GM12878 (cell line): ENCODE data around the gene OPCML. TPM values are rescaled to one million over a fixed set of nuclear protein-coding genes. Genes with fewer than 3 reads are reported as not detected.

Experiments
- ATAC-seq: fragments of 200-7000 bp; cut with Tn5 transposase; 3 replicates; pipeline ENCODE4 v1.9.1; 2020; ENCODE audit warnings: mild to moderate bottlenecking, moderate library complexity
- BruUV-seq: library from RNA; stranded (reverse); fragments of 400-500 nt; replicated peaks from 2 replicates; lab custom pipeline; 2021; lab: Mats Ljungman, UMichigan
- CTCF ChIA-PET: fragments of 300-600 bp; sonication (Branson Sonifier 250); formaldehyde crosslinking; extraction: SDS; loops from one replicate; lab custom pipeline; 2021; ENCODE audit warnings: inconsistent platforms; lab: Yijun Ruan, JAX
- POLR2A ChIA-PET: fragments of 350-600 bp; formaldehyde crosslinking; extraction: SDS; loops from one replicate; lab custom pipeline; 2021; ENCODE audit warnings: inconsistent platforms; lab: Charles Lee
- RAD21 ChIA-PET: fragments of 300-600 bp; sonication (Branson Sonifier 250); formaldehyde crosslinking; loops from one replicate; lab custom pipeline; 2023; ENCODE audit warnings: antibody characterized with exemption; ENCODE audit not compliant: unreplicated experiment; lab: Charles Lee
- SMC1A ChIA-PET: fragments of 300-600 bp; sonication (Branson Sonifier 250); formaldehyde crosslinking; loops from one replicate; lab custom pipeline; 2023; ENCODE audit not compliant: unreplicated experiment, uncharacterized antibody; lab: Charles Lee
- DNase-seq: peaks from one replicate; pipeline ENCODE4 v3.0.0-alpha.2; 2011; ENCODE audit warnings: low read depth, low spot score
- FAIRE-seq: peaks from 3 replicates; lab custom pipeline; 2011; peaks lifted over from hg19 to GRCh38; lab: Jason Lieb, UNC
- H2AFZ ChIP-seq: 2 replicates; pipeline ENCODE4 v1.6.0; 2011; ENCODE audit warnings: low read depth, low read length, control low read depth; ENCODE audit not compliant: control insufficient read depth
- H3K27ac ChIP-seq: 2 replicates; pipeline ENCODE4 v1.5.1; 2011; ENCODE audit warnings: control low read depth; ENCODE audit not compliant: control insufficient read depth, insufficient read depth
- H3K27me3 ChIP-seq, 2 experiments: replicated peaks in 1 of 2; 2 replicates each; pipeline versions ENCODE4 v1.6.0 to v1.6.1; 2011; ENCODE audit warnings: low read length in 1 of 2; ENCODE audit not compliant: control insufficient read depth in 2 of 2, insufficient read depth in 2 of 2
- H3K36me3 ChIP-seq, 2 experiments: 2 replicates each; pipeline ENCODE4 v1.5.1; 2011; ENCODE audit warnings: low read length in 1 of 2; ENCODE audit not compliant: control insufficient read depth in 2 of 2, insufficient read depth in 2 of 2
- H3K4me1 ChIP-seq: 2 replicates; pipeline ENCODE4 v1.6.1; 2011; ENCODE audit warnings: mild to moderate bottlenecking, low read length, moderate library complexity, mixed read lengths; ENCODE audit not compliant: control insufficient read depth, insufficient read depth
- H3K4me2 ChIP-seq: 2 replicates; pipeline ENCODE4 v1.6.0; 2011; ENCODE audit warnings: control low read depth; ENCODE audit not compliant: control insufficient read depth, insufficient read depth
- H3K4me3 ChIP-seq: fragments of 200-600 bp; sonication (generic); 2 replicates; pipeline ENCODE4 v1.5.1; 2016
- H3K79me2 ChIP-seq: 2 replicates; pipeline ENCODE4 v1.6.0; 2011; ENCODE audit warnings: low read length; ENCODE audit not compliant: control insufficient read depth, insufficient read depth
- H3K9ac ChIP-seq: 2 replicates; pipeline ENCODE4 v1.8.0; 2011; ENCODE audit warnings: low read length, control low read depth, mixed read lengths; ENCODE audit not compliant: control insufficient read depth, insufficient read depth
- H3K9me3 ChIP-seq: replicated peaks from 3 replicates; pipeline ENCODE4 v1.5.1; 2011; ENCODE audit warnings: mild to moderate bottlenecking, low read length; ENCODE audit not compliant: control insufficient read depth, insufficient read depth
- H4K20me1 ChIP-seq: 2 replicates; pipeline ENCODE4 v1.6.0; 2011; ENCODE audit not compliant: control insufficient read depth, insufficient read depth
- ASH2L ChIP-seq: fragments of 300-600, 200-600 bp; sonication (generic); IDR thresholded peaks from 2 replicates; pipeline ENCODE4 v1.6.1; 2017; ENCODE audit warnings: low read depth, mild to moderate bottlenecking, borderline replicate concordance
- BRCA1 ChIP-seq: IDR thresholded peaks from 2 replicates; pipeline ENCODE4 v1.6.1; 2011; ENCODE audit warnings: low read depth, low read length, improper control_type of control experiment
- EED ChIP-seq: sonication (generic); IDR thresholded peaks from 2 replicates; pipeline ENCODE4 v1.6.1; 2016; ENCODE audit warnings: antibody characterized with exemption, low read depth
- FOXM1 ChIP-seq: IDR thresholded peaks from 2 replicates; pipeline ENCODE4 v1.6.1; 2012; ENCODE audit warnings: low read depth, mild to moderate bottlenecking, inconsistent platforms, low read length, moderate library complexity
- GABPA ChIP-seq: IDR thresholded peaks from 2 replicates; pipeline ENCODE4 v1.6.1; 2014; ENCODE audit warnings: antibody characterized with exemption, low read depth, mild to moderate bottlenecking, inconsistent platforms
- MEF2A ChIP-seq: IDR thresholded peaks from 2 replicates; pipeline ENCODE4 v1.6.1; 2011; ENCODE audit warnings: low read depth, mild to moderate bottlenecking, low read length, moderate library complexity; ENCODE audit not compliant: insufficient read depth
- SREBF1 ChIP-seq: IDR thresholded peaks from 2 replicates; pipeline ENCODE4 v1.6.1; 2012; ENCODE audit warnings: mild to moderate bottlenecking, low read length
- YBX1 ChIP-seq: fragments of 450-650 bp; IDR thresholded peaks from 2 replicates; pipeline ENCODE4 v1.6.1; 2016; ENCODE audit warnings: antibody characterized with exemption
- ZSCAN29 ChIP-seq: fragments of 450-650 bp; IDR thresholded peaks from 2 replicates; pipeline ENCODE4 v1.6.1; 2017; ENCODE audit warnings: mild to moderate bottlenecking, moderate library complexity
- WGBS: methylation state at CpG from one replicate; pipeline ENCODE4 v1.1.6; 2016; ENCODE audit warnings: low lambda C conversion rate; ENCODE audit not compliant: insufficient replicate concordance, insufficient coverage; ENCODE audit errors: missing lambda C conversion rate; 5-methylcytosine and 5-hydroxymethylcytosine counted together
- in situ Hi-C: fragments of 300-500 bp; cut with MboI; formaldehyde crosslinking; loops from 9 replicates; pipeline ENCODE4 v1.14.3; 2018; ENCODE audit warnings: mixed read lengths
- intact Hi-C: fragments of 100-400 bp; cut with micrococcal nuclease; formaldehyde crosslinking; loops from one replicate; pipeline ENCODE4 v1.14.2; 2022; ENCODE audit not compliant: unreplicated experiment
- polyA plus RNA-seq, 11 experiments: library from polyadenylated mRNA; depleted of rRNA in 4 of 11; unstranded in 6 of 11; stranded (reverse) in 5 of 11; fragments of >200 nt; fragmentation: Nextera tagmentation in 4 of 11; fragmentation: Illumina TruSeq in 1 of 11; extraction: Ambion mirVana in 4 of 11; extraction: Trizol in 1 of 11; gene quantifications; 1 replicate in 1 of 11; 2 replicates in 10 of 11; pipeline versions ENCODE4 v1.2.1 to v1.2.3, GENCODE V29; 2011 to 2016; ENCODE audit warnings: inconsistent platforms in 2 of 11, missing spikeins in 2 of 11, low read depth in 1 of 11
- total RNA-seq, 4 experiments: library from RNA; depleted of rRNA in 3 of 4; stranded (reverse); fragments of >200 nt in 3 of 4; fragmentation: Illumina TruSeq in 1 of 4; extraction: Trizol in 1 of 4; gene quantifications; 2 replicates each; pipeline versions ENCODE4 v1.2.1 to v1.2.3, GENCODE V29; 2013 to 2021
- TF ChIP-seq, protein P1 (sequence below): fragments of 450-650 bp; IDR thresholded peaks from 2 replicates; pipeline ENCODE4 v1.6.1; 2017; ENCODE audit warnings: mild to moderate bottlenecking, moderate library complexity
- TF ChIP-seq, protein P2 (sequence below): fragments of 150-350 bp; IDR thresholded peaks from 2 replicates; pipeline ENCODE4 v1.6.1; 2016; ENCODE audit warnings: low read depth, low read length

Gene OPCML
- total and polyA plus RNA-seq, 10 of the 15 experiments (the other 5 are each of a cell fraction or from before 2014, with no cell fraction given) = 0.84 TPM; not detected in 9

DNA sequence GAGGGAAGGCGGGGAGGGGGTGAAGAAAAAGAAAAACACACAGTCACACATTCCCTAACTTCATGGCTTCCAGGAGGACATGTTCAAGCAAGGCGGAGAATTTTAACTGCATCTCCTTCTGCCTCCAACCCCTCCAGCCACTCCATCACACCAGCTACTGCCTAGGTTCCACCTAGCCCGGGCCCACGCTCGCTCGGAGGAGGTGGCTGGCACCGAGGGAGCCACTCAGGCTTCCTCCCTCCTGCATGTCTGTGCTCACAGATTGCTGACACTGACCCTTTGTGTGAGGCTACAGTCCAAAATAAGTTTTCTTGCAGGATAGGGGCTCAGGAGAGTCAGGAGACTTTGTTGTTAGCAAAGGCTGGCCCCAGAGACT, 9.4 kb upstream of the OPCML start:
- POLR2A ChIA-PET = no interaction called here
- FAIRE-seq (no peak), DNase-seq (no peak), ATAC-seq (no peak)
- no peaks in the 10 kb centered on the region for H3K9me3 ChIP-seq
- no peak overlapping the region for H3K27ac ChIP-seq
- in situ Hi-C loops = no loop called here
- H3K36me3 ChIP-seq = no peaks in the 10 kb centered on the region
- H3K4me2 ChIP-seq = no peak overlapping the region
- H2AFZ ChIP-seq = no peak overlapping the region
- 0% methylated on average over 7 of the region's 7 CpGs for WGBS
- CTCF ChIA-PET = no interaction called here
- H3K79me2 ChIP-seq = no peaks in the 10 kb centered on the region
- RAD21 ChIA-PET = no interaction called here
- no TSS peak for BruUV-seq
- no peak overlapping the region for H3K4me3 ChIP-seq
- no peaks in the 10 kb centered on the region; the same call in 1 of the 2 replicates for H3K4me1 ChIP-seq
- no peaks in the 10 kb centered on the region for H4K20me1 ChIP-seq
- H3K27me3 ChIP-seq = no peaks in the 10 kb centered on the region
- no peak overlapping the region for H3K9ac ChIP-seq
- no peak for TF ChIP-seq BRCA1
- TF ChIP-seq MEF2A = no peak
- TF ChIP-seq EED = no peak
- TF ChIP-seq YBX1 = no peak
- no peak for TF ChIP-seq FOXM1
- TF ChIP-seq, all 136 proteins: peak for 0
- SMC1A ChIA-PET = no interaction called here
- intact Hi-C loops = no loop called here

DNA sequence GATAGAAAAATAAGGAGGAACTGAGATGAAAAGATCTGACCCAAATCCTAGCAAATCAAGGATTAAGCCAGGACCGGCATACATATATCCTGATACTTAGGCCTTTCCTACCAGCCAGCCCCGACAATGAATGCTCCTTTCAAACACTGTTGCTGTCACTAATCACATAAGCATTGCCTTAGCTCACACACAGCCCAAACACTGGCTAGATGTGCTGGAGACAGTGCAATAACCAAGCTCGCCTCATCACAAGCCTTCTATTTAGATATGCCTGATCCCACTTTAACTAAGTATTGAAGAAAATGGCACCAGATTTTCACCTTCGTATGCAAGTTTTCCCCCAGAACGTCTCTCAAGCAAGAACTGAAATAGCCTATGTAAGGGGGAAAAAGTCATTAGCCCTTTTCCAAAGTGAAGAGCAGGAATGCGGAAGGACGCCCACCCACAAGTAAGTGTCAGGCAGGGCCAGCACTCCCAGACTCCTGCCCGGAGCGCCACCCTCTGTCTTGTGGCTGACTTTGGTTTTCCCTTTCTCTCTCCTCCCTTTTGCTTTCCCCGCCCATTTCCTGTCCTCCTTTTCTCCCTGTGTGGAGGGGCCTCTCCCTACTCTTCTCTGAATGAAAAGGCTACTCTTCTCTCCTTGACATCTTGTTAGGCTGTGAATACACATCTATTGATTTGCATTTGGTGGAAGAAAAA, 8.9 kb upstream of the OPCML start:
- CTCF ChIA-PET = no interaction called here
- POLR2A ChIA-PET = no interaction called here
- H3K9me3 ChIP-seq = no peaks in the 10 kb centered on the region
- no peaks in the 10 kb centered on the region for H3K27me3 ChIP-seq
- RAD21 ChIA-PET = no interaction called here
- no peak for ATAC-seq
- no peak overlapping the region for H3K27ac ChIP-seq
- H3K36me3 ChIP-seq = no peaks in the 10 kb centered on the region
- no peak overlapping the region for H3K4me3 ChIP-seq
- no peak for FAIRE-seq
- no peaks in the 10 kb centered on the region; the same call in 1 of the 2 replicates for H3K4me1 ChIP-seq
- in situ Hi-C loops (no loop called here), intact Hi-C loops (no loop called here)
- H3K4me2 ChIP-seq = no peak overlapping the region
- BruUV-seq = no TSS peak
- no peaks in the 10 kb centered on the region for H4K20me1 ChIP-seq
- SMC1A ChIA-PET = no interaction called here
- DNase-seq = no peak
- no peaks in the 10 kb centered on the region for H3K79me2 ChIP-seq
- 34% methylated on average over 10 of the region's 10 CpGs for WGBS
- no peak overlapping the region for H2AFZ ChIP-seq
- H3K9ac ChIP-seq = no peak overlapping the region
- no peak for TF ChIP-seq SREBF1
- no peak for TF ChIP-seq BRCA1
- TF ChIP-seq GABPA = no peak
- TF ChIP-seq, protein P1, sequence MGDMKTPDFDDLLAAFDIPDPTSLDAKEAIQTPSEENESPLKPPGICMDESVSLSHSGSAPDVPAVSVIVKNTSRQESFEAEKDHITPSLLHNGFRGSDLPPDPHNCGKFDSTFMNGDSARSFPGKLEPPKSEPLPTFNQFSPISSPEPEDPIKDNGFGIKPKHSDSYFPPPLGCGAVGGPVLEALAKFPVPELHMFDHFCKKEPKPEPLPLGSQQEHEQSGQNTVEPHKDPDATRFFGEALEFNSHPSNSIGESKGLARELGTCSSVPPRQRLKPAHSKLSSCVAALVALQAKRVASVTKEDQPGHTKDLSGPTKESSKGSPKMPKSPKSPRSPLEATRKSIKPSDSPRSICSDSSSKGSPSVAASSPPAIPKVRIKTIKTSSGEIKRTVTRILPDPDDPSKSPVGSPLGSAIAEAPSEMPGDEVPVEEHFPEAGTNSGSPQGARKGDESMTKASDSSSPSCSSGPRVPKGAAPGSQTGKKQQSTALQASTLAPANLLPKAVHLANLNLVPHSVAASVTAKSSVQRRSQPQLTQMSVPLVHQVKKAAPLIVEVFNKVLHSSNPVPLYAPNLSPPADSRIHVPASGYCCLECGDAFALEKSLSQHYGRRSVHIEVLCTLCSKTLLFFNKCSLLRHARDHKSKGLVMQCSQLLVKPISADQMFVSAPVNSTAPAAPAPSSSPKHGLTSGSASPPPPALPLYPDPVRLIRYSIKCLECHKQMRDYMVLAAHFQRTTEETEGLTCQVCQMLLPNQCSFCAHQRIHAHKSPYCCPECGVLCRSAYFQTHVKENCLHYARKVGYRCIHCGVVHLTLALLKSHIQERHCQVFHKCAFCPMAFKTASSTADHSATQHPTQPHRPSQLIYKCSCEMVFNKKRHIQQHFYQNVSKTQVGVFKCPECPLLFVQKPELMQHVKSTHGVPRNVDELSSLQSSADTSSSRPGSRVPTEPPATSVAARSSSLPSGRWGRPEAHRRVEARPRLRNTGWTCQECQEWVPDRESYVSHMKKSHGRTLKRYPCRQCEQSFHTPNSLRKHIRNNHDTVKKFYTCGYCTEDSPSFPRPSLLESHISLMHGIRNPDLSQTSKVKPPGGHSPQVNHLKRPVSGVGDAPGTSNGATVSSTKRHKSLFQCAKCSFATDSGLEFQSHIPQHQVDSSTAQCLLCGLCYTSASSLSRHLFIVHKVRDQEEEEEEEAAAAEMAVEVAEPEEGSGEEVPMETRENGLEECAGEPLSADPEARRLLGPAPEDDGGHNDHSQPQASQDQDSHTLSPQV = no peak
- TF ChIP-seq, protein P2, sequence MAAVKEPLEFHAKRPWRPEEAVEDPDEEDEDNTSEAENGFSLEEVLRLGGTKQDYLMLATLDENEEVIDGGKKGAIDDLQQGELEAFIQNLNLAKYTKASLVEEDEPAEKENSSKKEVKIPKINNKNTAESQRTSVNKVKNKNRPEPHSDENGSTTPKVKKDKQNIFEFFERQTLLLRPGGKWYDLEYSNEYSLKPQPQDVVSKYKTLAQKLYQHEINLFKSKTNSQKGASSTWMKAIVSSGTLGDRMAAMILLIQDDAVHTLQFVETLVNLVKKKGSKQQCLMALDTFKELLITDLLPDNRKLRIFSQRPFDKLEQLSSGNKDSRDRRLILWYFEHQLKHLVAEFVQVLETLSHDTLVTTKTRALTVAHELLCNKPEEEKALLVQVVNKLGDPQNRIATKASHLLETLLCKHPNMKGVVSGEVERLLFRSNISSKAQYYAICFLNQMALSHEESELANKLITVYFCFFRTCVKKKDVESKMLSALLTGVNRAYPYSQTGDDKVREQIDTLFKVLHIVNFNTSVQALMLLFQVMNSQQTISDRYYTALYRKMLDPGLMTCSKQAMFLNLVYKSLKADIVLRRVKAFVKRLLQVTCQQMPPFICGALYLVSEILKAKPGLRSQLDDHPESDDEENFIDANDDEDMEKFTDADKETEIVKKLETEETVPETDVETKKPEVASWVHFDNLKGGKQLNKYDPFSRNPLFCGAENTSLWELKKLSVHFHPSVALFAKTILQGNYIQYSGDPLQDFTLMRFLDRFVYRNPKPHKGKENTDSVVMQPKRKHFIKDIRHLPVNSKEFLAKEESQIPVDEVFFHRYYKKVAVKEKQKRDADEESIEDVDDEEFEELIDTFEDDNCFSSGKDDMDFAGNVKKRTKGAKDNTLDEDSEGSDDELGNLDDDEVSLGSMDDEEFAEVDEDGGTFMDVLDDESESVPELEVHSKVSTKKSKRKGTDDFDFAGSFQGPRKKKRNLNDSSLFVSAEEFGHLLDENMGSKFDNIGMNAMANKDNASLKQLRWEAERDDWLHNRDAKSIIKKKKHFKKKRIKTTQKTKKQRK = no peak
- TF ChIP-seq ASH2L = no peak
- no peak for TF ChIP-seq ZSCAN29
